Fibroblast of mammary gland (primary cell): ENCODE data around the gene PTP4A1.
A peak's percentile ranks its signal among the peaks of the same experiment; 100 is the strongest.

Experiments
- DNase-seq: peaks from one replicate; pipeline ENCODE4 v3.0.0-alpha.2; 2010; ENCODE audit warnings: low read depth
- H3K4me3 ChIP-seq: 2 replicates; pipeline ENCODE4 v1.5.1; 2011; ENCODE audit warnings: low read depth, mild to moderate bottlenecking, low read length, moderate library complexity; ENCODE audit not compliant: control insufficient read depth
- CTCF ChIP-seq: conservative IDR thresholded peaks from 2 replicates; pipeline ENCODE4 v1.5.1; 2011; ENCODE audit warnings: low read depth, low read length, inconsistent platforms; ENCODE audit not compliant: control insufficient read depth, insufficient read depth

PTP4A1 gene

GRCh38 chr6:63565058-63565726 is 7.1 kb upstream of the PTP4A1 start:
- TF ChIP-seq CTCF: no peak
- no peak for DNase-seq
- no peak overlapping the region for H3K4me3 ChIP-seq

- DNase-seq: no peak
Observed at GRCh38 chr6:63565727-63566596, 6.3 kb upstream of the PTP4A1 start.

GRCh38 chr6:63567966-63568365 is 4.3 kb upstream of the PTP4A1 start:
- DNase-seq: no peak
- no peak overlapping the region for H3K4me3 ChIP-seq
- TF ChIP-seq CTCF: no peak

More at GRCh38 chr6:63565727-63566596, 6.3 kb upstream of the PTP4A1 start:
- TF ChIP-seq CTCF: no peak
- no peak overlapping the region for H3K4me3 ChIP-seq

- peak; percentile 12 for TF ChIP-seq CTCF
- H3K4me3 ChIP-seq: peak overlapping the region; percentile 75
- peak; percentile 92 for DNase-seq
Observed at GRCh38 chr6:63571361-63572043, 778 bp upstream of the PTP4A1 start.

- peak overlapping the region; percentile 84 for H3K4me3 ChIP-seq
- no peak for DNase-seq
- TF ChIP-seq CTCF: no peak
Observed at GRCh38 chr6:63572747-63573075, 431 bp downstream of the PTP4A1 start.

GRCh38 chr6:63573076-63573898 is 1.0 kb downstream of the PTP4A1 start:
- DNase-seq: peak; percentile 61
- TF ChIP-seq CTCF: no peak
- peak overlapping the region; percentile 84 for H3K4me3 ChIP-seq
